HFFc6 (cell line): ENCODE measurements around the gene SNX4. TPM values are rescaled to one million over a fixed set of nuclear protein-coding genes. Genes with fewer than 3 reads are reported as not detected.

Experiments used
- DNase-seq: peaks from one replicate; pipeline ENCODE4 v3.0.0-alpha.2; 2018
- H3K27ac Mint-ChIP-seq: 2 replicates; pipeline ENCODE4 v1.8.0; 2020; ENCODE audit warnings: mild to moderate bottlenecking, mixed read lengths
- H3K27me3 Mint-ChIP-seq: 2 replicates; pipeline ENCODE4 v1.8.0; 2021; ENCODE audit warnings: mild to moderate bottlenecking, moderate library complexity, mixed read lengths; ENCODE audit not compliant: insufficient read depth
- H3K36me3 Mint-ChIP-seq: 2 replicates; pipeline ENCODE4 v1.8.0; 2021; ENCODE audit warnings: low read depth, mixed read lengths
- H3K4me1 Mint-ChIP-seq: 2 replicates; pipeline ENCODE4 v1.8.0; 2020; ENCODE audit warnings: low read depth, mixed read lengths
- H3K4me3 Mint-ChIP-seq: 2 replicates; pipeline ENCODE4 v1.8.0; 2020; ENCODE audit warnings: mild to moderate bottlenecking, moderate library complexity, mixed read lengths
- H3K9me3 Mint-ChIP-seq: 2 replicates; pipeline ENCODE4 v1.8.0; 2020; ENCODE audit warnings: mild to moderate bottlenecking, mixed read lengths
- total RNA-seq, 6 experiments: library from RNA; stranded (reverse); fragmentation: NEBNext Ultra II Directional; extraction: Animal tissue kit (Norgen Biotek cat#: 25700); gene quantifications; 2 replicates in 1 of 6; 3 replicates in 5 of 6; pipeline ENCODE4 v1.2.3, GENCODE V29; 2021
- TF ChIP-seq, protein P1 (sequence below): fragments of 200-600 bp; sonication (generic); IDR thresholded peaks from 2 replicates; pipeline ENCODE4 v1.5.0; 2021; ENCODE audit warnings: antibody characterized with exemption, mild to moderate bottlenecking

SNX4 gene
- total RNA-seq, 6 experiments from 2014 or later = 19.6 to 23.2 (median 21.3) TPM

GRCh38 chr3:125479091-125479490 lies 40.9 kb downstream of the SNX4 start:
- Mint-ChIP-seq H3K4me1 (peaks cover 15% of the 10 kb centered on the region), H3K27ac (peak overlapping the region; percentile 52), H3K27me3 (no peaks in the 10 kb centered on the region), H3K36me3 (peaks cover 17% of the 10 kb centered on the region; the same call in 1 of the 2 replicates), H3K9me3 (no peaks in the 10 kb centered on the region), H3K4me3 (peak overlapping the region; percentile 6; the same call in 1 of the 2 replicates)
- TF ChIP-seq, protein P1, sequence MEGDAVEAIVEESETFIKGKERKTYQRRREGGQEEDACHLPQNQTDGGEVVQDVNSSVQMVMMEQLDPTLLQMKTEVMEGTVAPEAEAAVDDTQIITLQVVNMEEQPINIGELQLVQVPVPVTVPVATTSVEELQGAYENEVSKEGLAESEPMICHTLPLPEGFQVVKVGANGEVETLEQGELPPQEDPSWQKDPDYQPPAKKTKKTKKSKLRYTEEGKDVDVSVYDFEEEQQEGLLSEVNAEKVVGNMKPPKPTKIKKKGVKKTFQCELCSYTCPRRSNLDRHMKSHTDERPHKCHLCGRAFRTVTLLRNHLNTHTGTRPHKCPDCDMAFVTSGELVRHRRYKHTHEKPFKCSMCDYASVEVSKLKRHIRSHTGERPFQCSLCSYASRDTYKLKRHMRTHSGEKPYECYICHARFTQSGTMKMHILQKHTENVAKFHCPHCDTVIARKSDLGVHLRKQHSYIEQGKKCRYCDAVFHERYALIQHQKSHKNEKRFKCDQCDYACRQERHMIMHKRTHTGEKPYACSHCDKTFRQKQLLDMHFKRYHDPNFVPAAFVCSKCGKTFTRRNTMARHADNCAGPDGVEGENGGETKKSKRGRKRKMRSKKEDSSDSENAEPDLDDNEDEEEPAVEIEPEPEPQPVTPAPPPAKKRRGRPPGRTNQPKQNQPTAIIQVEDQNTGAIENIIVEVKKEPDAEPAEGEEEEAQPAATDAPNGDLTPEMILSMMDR = no peak
- peak; percentile 33 for DNase-seq

DNA sequence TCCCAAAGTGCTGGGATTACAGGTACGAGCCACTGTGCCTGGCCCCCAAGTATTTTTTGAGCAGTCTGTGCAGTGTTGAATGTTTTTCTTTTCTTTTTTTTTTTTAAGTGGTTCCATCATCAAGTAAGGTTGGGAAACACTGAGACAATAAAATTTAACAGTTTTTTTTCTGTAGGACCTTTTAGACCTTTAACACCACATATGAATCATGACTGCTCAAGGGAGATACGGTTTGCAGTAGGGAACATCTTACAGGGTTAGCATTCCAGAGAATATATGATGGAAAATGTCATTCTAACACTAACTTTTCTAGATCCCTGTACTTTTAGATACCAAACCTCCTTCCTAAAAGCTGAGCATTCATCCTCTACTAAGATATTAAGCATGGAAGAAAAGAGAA lies 41.7 kb downstream of the SNX4 start:
- Mint-ChIP-seq H3K9me3 (no peaks in the 10 kb centered on the region), H3K36me3 (peaks cover 17% of the 10 kb centered on the region; the same call in 1 of the 2 replicates), H3K27me3 (no peaks in the 10 kb centered on the region), H3K4me3 (no peak overlapping the region; the same call in 1 of the 2 replicates), H3K4me1 (peaks cover 15% of the 10 kb centered on the region), H3K27ac (peak overlapping the region; percentile 52)
- TF ChIP-seq, protein P1 = no peak
- peak; percentile 76 for DNase-seq

GRCh38 chr3:125477701-125478100 lies 42.3 kb downstream of the SNX4 start:
- no peak for DNase-seq
- H3K36me3 Mint-ChIP-seq = peaks cover 17% of the 10 kb centered on the region; the same call in 1 of the 2 replicates
- H3K4me1 Mint-ChIP-seq = peaks cover 15% of the 10 kb centered on the region
- H3K27me3 Mint-ChIP-seq = no peaks in the 10 kb centered on the region; the same call in 1 of the 2 replicates
- TF ChIP-seq, protein P1 = no peak
- no peaks in the 10 kb centered on the region for H3K9me3 Mint-ChIP-seq
- H3K4me3 Mint-ChIP-seq = no peak overlapping the region
- H3K27ac Mint-ChIP-seq = no peak overlapping the region

- H3K36me3 Mint-ChIP-seq = peaks cover 26% of the 10 kb centered on the region; the same call in 1 of the 2 replicates
- H3K27ac Mint-ChIP-seq = no peak overlapping the region
- no peaks in the 10 kb centered on the region; the same call in 1 of the 2 replicates for H3K4me1 Mint-ChIP-seq
- TF ChIP-seq, protein P1 = no peak
- no peak overlapping the region for H3K4me3 Mint-ChIP-seq
- no peaks in the 10 kb centered on the region for H3K9me3 Mint-ChIP-seq
- DNase-seq = no peak
- no peaks in the 10 kb centered on the region; the same call in 1 of the 2 replicates for H3K27me3 Mint-ChIP-seq
Measured at GRCh38 chr3:125470671-125471070, 49.3 kb downstream of the SNX4 start.

- Mint-ChIP-seq H3K27ac (no peak overlapping the region), H3K36me3 (peaks cover 15% of the 10 kb centered on the region; the same call in 1 of the 2 replicates), H3K4me3 (no peak overlapping the region), H3K9me3 (no peaks in the 10 kb centered on the region), H3K4me1 (no peaks in the 10 kb centered on the region), H3K27me3 (no peaks in the 10 kb centered on the region)
- no peak for DNase-seq
- TF ChIP-seq, protein P1 = no peak
Measured at GRCh38 chr3:125462722-125463299, 57.2 kb downstream of the SNX4 start.
